ENCODE measurements around the gene TRIM27. TPM values are rescaled to one million over a fixed set of nuclear protein-coding genes. Genes with fewer than 3 reads are reported as not detected.
"Not testable (repeated sequence)": the region's sequence is repeated elsewhere in the genome, so short reads cannot be mapped to it uniquely, and the experiment has no call there.

The TRIM27 gene
- total RNA-seq, 4 donors from 2014 or later: 24.6 to 108 (median 48.7) TPM

GRCh38 chr6:28940294-28940857 is 16.6 kb upstream of the TRIM27 start:
- DNase-seq: peak; percentile 32 to 35
- TF ChIP-seq POLR2A (IDR thresholded peaks at IDR 0.05): no peak
- TF ChIP-seq, protein P1, sequence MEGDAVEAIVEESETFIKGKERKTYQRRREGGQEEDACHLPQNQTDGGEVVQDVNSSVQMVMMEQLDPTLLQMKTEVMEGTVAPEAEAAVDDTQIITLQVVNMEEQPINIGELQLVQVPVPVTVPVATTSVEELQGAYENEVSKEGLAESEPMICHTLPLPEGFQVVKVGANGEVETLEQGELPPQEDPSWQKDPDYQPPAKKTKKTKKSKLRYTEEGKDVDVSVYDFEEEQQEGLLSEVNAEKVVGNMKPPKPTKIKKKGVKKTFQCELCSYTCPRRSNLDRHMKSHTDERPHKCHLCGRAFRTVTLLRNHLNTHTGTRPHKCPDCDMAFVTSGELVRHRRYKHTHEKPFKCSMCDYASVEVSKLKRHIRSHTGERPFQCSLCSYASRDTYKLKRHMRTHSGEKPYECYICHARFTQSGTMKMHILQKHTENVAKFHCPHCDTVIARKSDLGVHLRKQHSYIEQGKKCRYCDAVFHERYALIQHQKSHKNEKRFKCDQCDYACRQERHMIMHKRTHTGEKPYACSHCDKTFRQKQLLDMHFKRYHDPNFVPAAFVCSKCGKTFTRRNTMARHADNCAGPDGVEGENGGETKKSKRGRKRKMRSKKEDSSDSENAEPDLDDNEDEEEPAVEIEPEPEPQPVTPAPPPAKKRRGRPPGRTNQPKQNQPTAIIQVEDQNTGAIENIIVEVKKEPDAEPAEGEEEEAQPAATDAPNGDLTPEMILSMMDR (IDR thresholded peaks at IDR 0.05): no peak
- Histone ChIP-seq H3K27ac (peak overlapping the region; percentile 90 to 91), H3K4me1 (no peaks in the 10 kb centered on the region), H3K4me3 (peak overlapping the region; percentile 65 to 84), H3K9me3 (no peaks in the 10 kb centered on the region), H3K27me3 (no peaks in the 10 kb centered on the region), H3K36me3 (no peaks in the 10 kb centered on the region)
- intact Hi-C loops (cut with DNase I; ENCODE audit: low total_unique reads): no loop called here

DNA sequence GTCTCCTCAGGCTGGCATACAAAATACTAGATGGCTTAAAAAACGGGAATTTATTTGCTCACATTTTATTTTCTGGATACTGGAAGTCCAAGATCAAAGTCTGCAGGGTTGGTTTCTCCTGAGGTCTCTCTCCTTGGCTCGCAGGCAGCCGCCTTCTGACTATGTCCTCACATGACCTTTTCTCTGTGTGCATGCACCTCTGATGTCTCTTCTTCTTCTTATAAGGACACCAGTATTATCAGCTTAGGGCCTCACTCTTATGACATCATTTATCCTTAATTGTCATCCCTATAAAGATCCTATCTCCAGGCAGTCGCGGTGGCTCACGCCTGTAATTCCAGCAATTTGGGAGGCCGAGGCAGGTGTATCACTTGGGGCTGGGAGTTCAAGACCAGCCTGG is 9.3 kb upstream of the TRIM27 start:
- intact Hi-C loops (cut with DNase I; ENCODE audit: low total_unique reads): loop anchor here (10.0 kb wide), 1 partner anchor 48 kb away; no protein-coding TSS in a partner anchor
- Histone ChIP-seq H3K36me3 (no peaks in the 10 kb centered on the region), H3K9me3 (no peaks in the 10 kb centered on the region), H3K27me3 (no peaks in the 10 kb centered on the region), H3K4me1 (no peaks in the 10 kb centered on the region), H3K27ac (no peak overlapping the region), H3K4me3 (no peak overlapping the region)
- no peak for DNase-seq
- no peak for TF ChIP-seq POLR2A (IDR thresholded peaks at IDR 0.05)
- TF ChIP-seq, protein P1 (IDR thresholded peaks at IDR 0.05): no peak

GRCh38 chr6:28929887-28930620 is 6.3 kb upstream of the TRIM27 start:
- Histone ChIP-seq H3K27me3 (no peaks in the 10 kb centered on the region), H3K4me3 (no peak overlapping the region), H3K4me1 (no peaks in the 10 kb centered on the region), H3K36me3 (no peaks in the 10 kb centered on the region), H3K27ac (no peak overlapping the region), H3K9me3 (no peaks in the 10 kb centered on the region)
- TF ChIP-seq POLR2A (IDR thresholded peaks at IDR 0.05): no peak
- TF ChIP-seq, protein P1 (IDR thresholded peaks at IDR 0.05): no peak
- intact Hi-C loops (cut with DNase I; ENCODE audit: low total_unique reads): loop anchor here (10.0 kb wide), 1 partner anchor 45 kb away; no protein-coding TSS in a partner anchor
- DNase-seq: no peak

GRCh38 chr6:28929339-28929738 is 5.6 kb upstream of the TRIM27 start:
- not testable (repeated sequence) for DNase-seq

GRCh38 chr6:28927846-28928245 is 4.1 kb upstream of the TRIM27 start:
- intact Hi-C loops (cut with DNase I; ENCODE audit: low total_unique reads): no loop called here
- no peak for TF ChIP-seq POLR2A (IDR thresholded peaks at IDR 0.05)
- TF ChIP-seq, protein P1 (IDR thresholded peaks at IDR 0.05): no peak
- H3K36me3 ChIP-seq: no peaks in the 10 kb centered on the region
- H3K27ac ChIP-seq: no peak overlapping the region
- H3K4me3 ChIP-seq: no peak overlapping the region
- no peaks in the 10 kb centered on the region for H3K27me3 ChIP-seq
- no peaks in the 10 kb centered on the region for H3K9me3 ChIP-seq
- H3K4me1 ChIP-seq: no peaks in the 10 kb centered on the region
- no peak for DNase-seq

More at GRCh38 chr6:28929339-28929738, 5.6 kb upstream of the TRIM27 start:
- H3K4me3 ChIP-seq; H3K4me1 ChIP-seq; intact Hi-C loops (cut with DNase I; ENCODE audit: low total_unique reads); H3K9me3 ChIP-seq; H3K27me3 ChIP-seq; H3K36me3 ChIP-seq; H3K27ac ChIP-seq: not testable (repeated sequence)
